Skin epidermis (tissue), 12 donors: ENCODE data around the gene ITGAX.

Source experiments
- H3K27ac ChIP-seq, 21 experiments: fragments of 200-600 bp; sonication (generic) in 11 of 21; one replicate each; pipeline ENCODE4 v1.5.0; 2020; ENCODE audit warnings: mild to moderate bottlenecking in 3 of 21, inconsistent platforms in 2 of 21, moderate library complexity in 2 of 21
- H3K4me3 ChIP-seq, 7 experiments: fragments of 200-600 bp; sonication (generic) in 2 of 7; one replicate each; pipeline ENCODE4 v1.5.0; 2020; ENCODE audit warnings: inconsistent platforms in 2 of 7, mild to moderate bottlenecking in 2 of 7, moderate library complexity in 1 of 7

ITGAX gene

GRCh38 chr16:31428638-31429247 lies 73.8 kb downstream of the ITGAX start:
- H3K27ac ChIP-seq: no peak overlapping the region
- H3K4me3 ChIP-seq: no peak overlapping the region

DNA sequence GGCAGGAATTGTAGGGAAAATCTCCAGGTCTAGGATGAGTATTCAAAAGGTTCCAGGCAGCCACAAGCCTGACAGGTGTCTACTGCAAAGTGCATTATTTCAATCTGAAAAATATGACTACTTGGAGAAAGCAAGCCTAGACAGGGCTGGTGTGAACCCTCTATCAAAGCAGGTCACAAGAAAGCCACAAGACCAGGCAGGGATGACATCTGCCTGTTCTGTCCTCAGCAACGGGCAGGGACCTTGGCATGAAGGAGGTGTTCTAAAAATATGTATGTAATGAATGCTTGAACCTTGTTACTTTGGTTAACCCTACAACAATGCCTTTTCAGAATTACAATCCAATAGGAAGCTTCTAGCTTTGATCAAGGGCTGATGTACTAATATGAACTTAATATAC lies 74.3 kb downstream of the ITGAX start:
- no peak overlapping the region for H3K27ac ChIP-seq
- no peak overlapping the region for H3K4me3 ChIP-seq

DNA sequence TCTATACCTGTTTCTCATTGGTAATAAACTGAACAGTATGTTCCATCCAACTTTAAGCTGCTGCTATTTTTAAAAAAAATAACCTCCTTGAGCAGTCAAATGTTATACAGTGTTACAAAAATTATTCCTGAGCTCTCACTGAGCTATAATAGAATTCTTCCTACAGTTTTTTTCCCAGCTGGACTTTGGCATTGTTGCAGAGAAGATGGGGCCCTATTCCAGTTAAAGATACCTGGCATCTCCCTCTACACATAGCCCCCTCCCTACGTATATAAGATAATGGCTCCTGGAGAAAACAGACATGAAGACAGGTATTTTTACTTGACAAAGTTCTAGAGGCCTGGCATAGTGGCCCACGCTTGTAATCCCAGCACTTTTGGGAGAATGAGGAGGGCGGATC lies 74.8 kb downstream of the ITGAX start:
- no peak overlapping the region for H3K27ac ChIP-seq

GRCh38 chr16:31430380-31431052 lies 75.5 kb downstream of the ITGAX start:
- Histone ChIP-seq H3K4me3 (no peak overlapping the region), H3K27ac (no peak overlapping the region)

More for the DNA sequence above, 74.8 kb downstream of the ITGAX start:
- no peak overlapping the region for H3K4me3 ChIP-seq
